H1 (cell line): Measurements from ENCODE around the gene GRIP1. TPM values are rescaled to one million over a fixed set of nuclear protein-coding genes. Genes with fewer than 3 reads are reported as not detected.

ENCODE experiments used
- CTCF ChIA-PET: fragments of 300-600 bp; sonication (Branson Sonifier 250); formaldehyde crosslinking; loops from one replicate; lab custom pipeline; 2021; ENCODE audit not compliant: partially characterized antibody; lab: Charles Lee
- POLR2A ChIA-PET: fragments of 300-600 bp; sonication (Branson Sonifier 250); formaldehyde crosslinking; loops from one replicate; lab custom pipeline; 2021; ENCODE audit warnings: inconsistent platforms; ENCODE audit not compliant: partially characterized antibody; lab: Charles Lee
- DNase-seq, 2 experiments: peaks; one replicate each; pipeline versions ENCODE4 v3.0.0 to v3.0.0-alpha.2; 2010 to 2022; ENCODE audit warnings: low spot score in 2 of 2, low read depth in 1 of 2, mixed read lengths in 1 of 2
- FAIRE-seq: peaks from 2 replicates; lab custom pipeline; 2011; peaks lifted over from hg19 to GRCh38; lab: Jason Lieb, UNC
- H2AFZ ChIP-seq: 2 replicates; pipeline ENCODE4 v1.8.1; 2012; ENCODE audit warnings: low read length, inconsistent platforms
- H2AK5ac ChIP-seq: 2 replicates; pipeline ENCODE4 v1.6.1; 2013; ENCODE audit warnings: low read depth, low read length
- H2BK120ac ChIP-seq: replicated peaks from 2 replicates; pipeline ENCODE3; 2013; ENCODE audit warnings: low read depth, low read length, inconsistent platforms
- H2BK12ac ChIP-seq: 2 replicates; pipeline ENCODE4 v1.6.1; 2013; ENCODE audit warnings: low read depth, low read length
- H2BK15ac ChIP-seq: 2 replicates; pipeline ENCODE4 v1.6.1; 2013; ENCODE audit warnings: low read length
- H2BK20ac ChIP-seq: 2 replicates; pipeline ENCODE4 v1.6.1; 2013; ENCODE audit warnings: low read length
- H2BK5ac ChIP-seq: 2 replicates; pipeline ENCODE4 v1.6.1; 2013; ENCODE audit warnings: low read depth, low read length
- H3K14ac ChIP-seq: 2 replicates; pipeline ENCODE4 v1.6.1; 2013; ENCODE audit warnings: inconsistent platforms; ENCODE audit not compliant: insufficient read length
- H3K18ac ChIP-seq: 2 replicates; pipeline ENCODE4 v1.6.1; 2013; ENCODE audit warnings: low read length; ENCODE audit errors: extremely low read depth
- H3K23ac ChIP-seq: 2 replicates; pipeline ENCODE4 v1.6.1; 2013; ENCODE audit warnings: inconsistent platforms; ENCODE audit not compliant: insufficient read length
- H3K23me2 ChIP-seq: 2 replicates; pipeline ENCODE4 v1.6.1; 2013; ENCODE audit warnings: low read depth, low read length
- H3K27ac ChIP-seq: 2 replicates; pipeline ENCODE4 v1.6.1; 2011; ENCODE audit warnings: low read depth, low read length, inconsistent platforms
- H3K27me3 ChIP-seq, 4 experiments: replicated peaks in 1 of 4; 1 replicate in 1 of 4; 2 replicates in 3 of 4; pipeline versions ENCODE4 v1.6.1 to v1.8.1; 2011 to 2013; ENCODE audit warnings: low read length in 3 of 4, mild to moderate bottlenecking in 3 of 4, inconsistent platforms in 2 of 4, mixed read lengths in 2 of 4, moderate library complexity in 1 of 4; ENCODE audit not compliant: control insufficient read depth in 3 of 4, insufficient read depth in 3 of 4; ENCODE audit errors: extremely low read depth in 1 of 4
- H3K36me3 ChIP-seq, 4 experiments: 2 replicates each; pipeline versions ENCODE4 v1.6.1 to v1.8.1; 2011 to 2013; ENCODE audit warnings: mild to moderate bottlenecking in 4 of 4, low read length in 3 of 4, moderate library complexity in 2 of 4, control low read depth in 1 of 4, inconsistent platforms in 1 of 4; ENCODE audit not compliant: insufficient read depth in 4 of 4, control insufficient read depth in 2 of 4
- H3K4ac ChIP-seq: replicated peaks from 2 replicates; pipeline ENCODE3; 2013; ENCODE audit warnings: low read length, low read depth, mixed read lengths, inconsistent platforms; ENCODE audit not compliant: insufficient read length
- H3K4me1 ChIP-seq, 4 experiments: replicated peaks in 1 of 4; 1 replicate in 1 of 4; 2 replicates in 3 of 4; pipeline versions ENCODE4 v1.6.1 to v1.8.1; 2011 to 2013; ENCODE audit warnings: low read length in 3 of 4, inconsistent platforms in 2 of 4, mixed read lengths in 1 of 4; ENCODE audit not compliant: insufficient read depth in 4 of 4, control insufficient read depth in 3 of 4
- H3K4me2 ChIP-seq, 2 experiments: 2 replicates each; pipeline versions ENCODE4 v1.6.1 to v1.8.1; 2011 to 2013; ENCODE audit warnings: low read depth in 2 of 2, low read length in 2 of 2, control low read depth in 1 of 2, inconsistent platforms in 1 of 2, mild to moderate bottlenecking in 1 of 2; ENCODE audit not compliant: insufficient read depth in 1 of 2
- H3K4me3 ChIP-seq, 4 experiments: fragments of 200-600, 300-600 bp in 1 of 4; sonication (generic), shearing (Covaris generic), sonication (Bioruptor Twin) in 1 of 4; 2 replicates each; pipeline versions ENCODE4 v1.5.1 to v1.8.1; 2011 to 2016; ENCODE audit warnings: low read length in 4 of 4, low read depth in 3 of 4, control low read depth in 2 of 4, inconsistent platforms in 2 of 4, mild to moderate bottlenecking in 2 of 4, mixed read lengths in 1 of 4, moderate library complexity in 1 of 4; ENCODE audit not compliant: insufficient read depth in 2 of 4; ENCODE audit errors: extremely low read depth in 1 of 4
- H3K56ac ChIP-seq: replicated peaks from 2 replicates; pipeline ENCODE3; 2013; ENCODE audit warnings: low read depth, mild to moderate bottlenecking, mixed read lengths, low read length, inconsistent platforms; ENCODE audit not compliant: insufficient read length
- H3K79me1 ChIP-seq: 2 replicates; pipeline ENCODE4 v1.6.1; 2013; ENCODE audit warnings: low read depth, low read length, control low read depth
- H3K79me2 ChIP-seq, 2 experiments: 2 replicates each; pipeline versions ENCODE4 v1.6.1 to v1.8.1; 2012 to 2013; ENCODE audit warnings: low read length in 2 of 2, mild to moderate bottlenecking in 2 of 2, inconsistent platforms in 1 of 2; ENCODE audit not compliant: insufficient read depth in 2 of 2, control insufficient read depth in 1 of 2
- H3K9ac ChIP-seq, 4 experiments: replicated peaks in 1 of 4; 1 replicate in 1 of 4; 2 replicates in 3 of 4; pipeline versions ENCODE4 v1.6.1 to v1.8.1; 2011 to 2013; ENCODE audit warnings: low read depth in 3 of 4, low read length in 3 of 4, control low read depth in 2 of 4, mild to moderate bottlenecking in 2 of 4, moderate library complexity in 2 of 4, inconsistent platforms in 1 of 4; ENCODE audit errors: extremely low read depth in 1 of 4
- H3K9me3 ChIP-seq, 2 experiments: 2 replicates each; pipeline versions ENCODE4 v1.6.1 to v1.8.1; 2012 to 2013; ENCODE audit warnings: mild to moderate bottlenecking in 2 of 2, moderate library complexity in 2 of 2, control low read depth in 1 of 2, inconsistent platforms in 1 of 2, low read depth in 1 of 2, low read length in 1 of 2, mixed read lengths in 1 of 2; ENCODE audit not compliant: insufficient read depth in 2 of 2
- H4K20me1 ChIP-seq, 2 experiments: replicated peaks in 1 of 2; 2 replicates each; pipeline versions ENCODE3 to v1.8.1; 2011 to 2013; ENCODE audit warnings: inconsistent platforms in 2 of 2, low read length in 2 of 2, mild to moderate bottlenecking in 1 of 2; ENCODE audit not compliant: insufficient read depth in 2 of 2, control insufficient read depth in 1 of 2
- H4K5ac ChIP-seq: 2 replicates; pipeline ENCODE4 v1.6.1; 2013; ENCODE audit warnings: low read length, low read depth, mixed read lengths, inconsistent platforms; ENCODE audit not compliant: insufficient read length
- H4K8ac ChIP-seq: 2 replicates; pipeline ENCODE4 v1.8.0; 2013; ENCODE audit warnings: mild to moderate bottlenecking, moderate library complexity, low read length, inconsistent platforms; ENCODE audit not compliant: insufficient read depth; ENCODE audit errors: extremely low read depth
- H4K91ac ChIP-seq: replicated peaks from 2 replicates; pipeline ENCODE3; 2013; ENCODE audit warnings: low read length, mixed read lengths, inconsistent platforms; ENCODE audit not compliant: insufficient read length
- BCL11A ChIP-seq, 2 experiments: IDR thresholded peaks; one replicate each; pipeline ENCODE4 v1.6.1; 2011; ENCODE audit warnings: low read depth in 2 of 2, low read length in 2 of 2, mild to moderate bottlenecking in 2 of 2
- CEBPB ChIP-seq: IDR thresholded peaks from 2 replicates; pipeline ENCODE4 v1.6.1; 2012; ENCODE audit warnings: low read depth, low read length
- CTCF ChIP-seq, 3 experiments: IDR thresholded peaks; 1 replicate in 2 of 3; 2 replicates in 1 of 3; pipeline versions ENCODE4 v1.5.1 to v1.6.1; 2011; ENCODE audit warnings: low read length in 3 of 3, mild to moderate bottlenecking in 3 of 3, inconsistent platforms in 2 of 3, low read depth in 1 of 3, moderate library complexity in 1 of 3; ENCODE audit not compliant: insufficient read depth in 1 of 3; ENCODE audit errors: control extremely low read depth in 1 of 3
- HDAC2 ChIP-seq, 2 experiments: fragments of 300-600 bp in 1 of 2; sonication (generic) in 1 of 2; IDR thresholded peaks; 2 replicates each; pipeline ENCODE4 v1.6.1; 2011 to 2012; ENCODE audit warnings: low read depth in 2 of 2, low read length in 2 of 2, mild to moderate bottlenecking in 2 of 2, moderate library complexity in 2 of 2, borderline replicate concordance in 1 of 2, inconsistent platforms in 1 of 2
- KDM4A ChIP-seq: IDR thresholded peaks from one replicate; pipeline ENCODE4 v1.7.1; 2012; ENCODE audit warnings: low read depth, mild to moderate bottlenecking, moderate library complexity, low read length, inconsistent platforms; ENCODE audit not compliant: severe bottlenecking
- PHF8 ChIP-seq: fragments of 200-600 bp; sonication (generic); conservative IDR thresholded peaks from 2 replicates; pipeline ENCODE4 v1.7.1; 2012; ENCODE audit warnings: low read depth, mild to moderate bottlenecking, inconsistent platforms, low read length, moderate library complexity
- RAD21 ChIP-seq, 2 experiments: IDR thresholded peaks in 1 of 2; conservative IDR thresholded peaks in 1 of 2; 2 replicates each; pipeline ENCODE4 v1.6.1; 2011; ENCODE audit warnings: low read depth in 2 of 2, low read length in 2 of 2, improper control_type of control experiment in 1 of 2, inconsistent platforms in 1 of 2, mild to moderate bottlenecking in 1 of 2, moderate library complexity in 1 of 2
- RBBP5 ChIP-seq: IDR thresholded peaks from 2 replicates; pipeline ENCODE4 v1.7.1; 2012; ENCODE audit warnings: low read depth, mild to moderate bottlenecking, inconsistent platforms, low read length, moderate library complexity, borderline replicate concordance
- SP2 ChIP-seq: IDR thresholded peaks from 2 replicates; pipeline ENCODE4 v1.6.1; 2012; ENCODE audit warnings: mild to moderate bottlenecking, low read length, inconsistent platforms
- TCF12 ChIP-seq: IDR thresholded peaks from 2 replicates; pipeline ENCODE4 v1.6.1; 2011; ENCODE audit warnings: low read depth, mild to moderate bottlenecking, low read length
- ZNF274 ChIP-seq: IDR thresholded peaks from 2 replicates; pipeline ENCODE4 v1.7.0; 2012; ENCODE audit warnings: low read length, borderline replicate concordance; ENCODE audit errors: extremely low read depth
- WGBS, 2 experiments: shearing (Covaris generic) in 1 of 2; methylation state at CpG; one replicate each; pipeline versions ENCODE4 v1.1.6 to v1.1.7; 2013 to 2015; ENCODE audit warnings: low lambda C conversion rate in 2 of 2, mixed read lengths in 2 of 2, inconsistent platforms in 1 of 2, low coverage in 1 of 2, missing lambda C conversion rate in 1 of 2; ENCODE audit not compliant: insufficient replicate concordance in 2 of 2, insufficient coverage in 1 of 2, insufficient read length in 1 of 2; ENCODE audit errors: extremely low coverage in 1 of 2, missing lambda C conversion rate in 1 of 2; 5-methylcytosine and 5-hydroxymethylcytosine counted together
- polyA plus RNA-seq, 7 experiments: library from polyadenylated mRNA; depleted of rRNA in 3 of 7; stranded (reverse) in 5 of 7; unstranded in 2 of 7; fragments of >200 nt in 5 of 7; fragments of 200-250 nt in 2 of 7; gene quantifications; 1 replicate in 5 of 7; 2 replicates in 1 of 7; 4 replicates in 1 of 7; pipeline versions ENCODE4 v1.2.1 to v1.2.3, GENCODE V29; 2011 to 2013; ENCODE audit warnings: missing spikeins in 2 of 7, mixed read lengths in 2 of 7
- total RNA-seq: library from RNA; stranded (reverse); fragmentation: NEBNext Ultra II Directional; extraction: Animal tissue kit (Norgen Biotek cat#: 25700); gene quantifications from 2 replicates; pipeline ENCODE4 v1.2.1, GENCODE V29; 2021

The GRIP1 gene
- total and polyA plus RNA-seq, 2 of the 8 experiments (the other 6 are each of a cell fraction or from before 2014, with no cell fraction given): 4.5 to 27.3 TPM

GRCh38 chr12:66584673-66585072, 94.2 kb downstream of the GRIP1 start:
- Histone ChIP-seq H3K18ac (no peak overlapping the region), H3K27ac (no peak overlapping the region), H3K4me2 (no peak overlapping the region), H3K4me3 (no peak overlapping the region), H3K56ac (no peak overlapping the region), H2BK12ac (no peak overlapping the region), H3K9ac (no peak overlapping the region), H2BK20ac (no peak overlapping the region), H3K23ac (no peak overlapping the region), H2BK15ac (no peak overlapping the region), H2AK5ac (no peak overlapping the region), H2AFZ (no peak overlapping the region), H4K8ac (no peak overlapping the region), H4K91ac (no peak overlapping the region), H3K27me3 (no peaks in the 10 kb centered on the region), H2BK120ac (no peak overlapping the region), H2BK5ac (no peak overlapping the region), H4K20me1 (no peaks in the 10 kb centered on the region), H3K4me1 (no peaks in the 10 kb centered on the region; a peak in 1 of 7 replicates), H3K79me1 (no peaks in the 10 kb centered on the region), H3K9me3 (no peaks in the 10 kb centered on the region), H3K23me2 (no peaks in the 10 kb centered on the region), H4K5ac (no peak overlapping the region), H3K14ac (no peak overlapping the region), H3K4ac (no peak overlapping the region), H3K79me2 (no peaks in the 10 kb centered on the region), H3K36me3 (no peaks in the 10 kb centered on the region)
- CTCF ChIA-PET: no interaction called here
- POLR2A ChIA-PET: no interaction called here
- WGBS, 2 experiments: 90% methylated on average over 4 of the region's 4 CpGs; no CpG with 5 or more reads in 1 of the 2 experiments
- no peak for FAIRE-seq
- no peak for DNase-seq
- TF ChIP-seq TCF12 (no peak), RAD21 (IDR thresholded peaks at IDR 0.05 in 1 of 2, conservative IDR thresholded peaks at IDR 0.05 in 1 of 2; ENCODE audit: low read depth in 2 of 2, low read length in 2 of 2) (no peak), ZNF274 (no peak), SP2 (no peak), PHF8 (no peak), KDM4A (no peak), CTCF (IDR thresholded peaks at IDR 0.05; ENCODE audit: control extremely low read depth in 1 of 3, insufficient read depth in 1 of 3, low read depth in 1 of 3, low read length in 3 of 3) (no peak), HDAC2 (IDR thresholded peaks at IDR 0.05; ENCODE audit: borderline replicate concordance in 1 of 2, low read depth in 2 of 2, low read length in 2 of 2) (no peak), BCL11A (IDR thresholded peaks at IDR 0.05; ENCODE audit: low read depth in 2 of 2, low read length in 2 of 2) (no peak), CEBPB (no peak), RBBP5 (no peak)
